A549 (cell line): ENCODE results near the gene TRAF3. TPM values are rescaled to one million over a fixed set of nuclear protein-coding genes. Genes with fewer than 3 reads are reported as not detected.

Experiments
- ATAC-seq, 2 experiments: fragments of 200-7000 bp in 1 of 2; fragments of >200 bp in 1 of 2; cut with Nextera tagmentation in 1 of 2; cut with Tn5 transposase in 1 of 2; 3 replicates each; pipeline versions ENCODE4 v1.8.0 to v1.9.1; 2018 to 2020; ENCODE audit warnings: mild to moderate bottlenecking in 1 of 2, moderate library complexity in 1 of 2
- CTCF ChIA-PET: fragments of 300-600 bp; sonication (Branson Sonifier 250); formaldehyde crosslinking; extraction: SDS; loops from one replicate; lab custom pipeline; 2021; ENCODE audit warnings: antibody characterized with exemption, inconsistent platforms; lab: Yijun Ruan, JAX
- POLR2A ChIA-PET: fragments of 350-600 bp; formaldehyde crosslinking; extraction: SDS; loops from one replicate; lab custom pipeline; 2021; ENCODE audit warnings: antibody characterized with exemption, inconsistent platforms; lab: Yijun Ruan, JAX
- DNase-seq, 2 experiments: peaks; one replicate each; pipeline versions ENCODE4 v3.0.0 to v3.0.0-alpha.2; 2011 to 2016; ENCODE audit warnings: low read depth in 1 of 2, low spot score in 1 of 2
- FAIRE-seq: peaks from 2 replicates; lab custom pipeline; 2011; peaks lifted over from hg19 to GRCh38; lab: Jason Lieb, UNC
- H3K27ac ChIP-seq, 2 experiments: fragments of >200 bp; sonication (Bioruptor Twin); formaldehyde crosslinking; 3 replicates each; pipeline ENCODE4 v1.5.1; 2016 to 2017
- H3K4me1 ChIP-seq: fragments of >200 bp; sonication (Bioruptor Twin); formaldehyde crosslinking; 3 replicates; pipeline ENCODE4 v1.6.1; 2016
- H3K4me2 ChIP-seq: fragments of >200 bp; sonication (Bioruptor Twin); formaldehyde crosslinking; 3 replicates; pipeline ENCODE4 v1.6.1; 2016
- H3K4me3 ChIP-seq: fragments of >200 bp; sonication (Bioruptor Twin); formaldehyde crosslinking; 3 replicates; pipeline ENCODE4 v1.5.1; 2016
- H3K9me3 ChIP-seq: fragments of >200 bp; sonication (Bioruptor Twin); formaldehyde crosslinking; 3 replicates; pipeline ENCODE4 v1.6.1; 2016
- BHLHE40 ChIP-seq: IDR thresholded peaks from 2 replicates; pipeline ENCODE4 v1.6.1; 2012; ENCODE audit warnings: low read depth, low read length, inconsistent platforms
- CBX2 ChIP-seq: fragments of 200-600 bp; sonication (generic); IDR thresholded peaks from 2 replicates; pipeline ENCODE4 v1.6.1; 2016; ENCODE audit warnings: low read depth, mild to moderate bottlenecking, borderline replicate concordance
- EHMT2 ChIP-seq: fragments of 200-600 bp; sonication (generic); IDR thresholded peaks from 2 replicates; pipeline ENCODE4 v1.6.1; 2016; ENCODE audit warnings: antibody characterized with exemption, low read depth, mild to moderate bottlenecking, moderate library complexity
- FOXS1 ChIP-seq: fragments of 250-450 bp; sonication (Bioruptor Pico); IDR thresholded peaks from 2 replicates; pipeline ENCODE4 v1.5.0; 2020; ENCODE audit warnings: mild to moderate bottlenecking, moderate library complexity
- GATA3 ChIP-seq: IDR thresholded peaks from 2 replicates; pipeline ENCODE4 v1.6.1; 2012; ENCODE audit warnings: borderline replicate concordance
- HES2 ChIP-seq: fragments of >200 bp; sonication (Bioruptor Twin); formaldehyde crosslinking; IDR thresholded peaks from 2 replicates; pipeline ENCODE4 v1.6.1; 2016
- HEYL ChIP-seq: fragments of 250-450 bp; sonication (Bioruptor Pico); IDR thresholded peaks from 2 replicates; pipeline ENCODE4 v1.8.0; 2021; ENCODE audit warnings: mild to moderate bottlenecking, moderate library complexity
- HOXA7 ChIP-seq: fragments of 250-450 bp; sonication (Bioruptor Pico); IDR thresholded peaks from 2 replicates; pipeline ENCODE4 v1.5.0; 2020; ENCODE audit warnings: mild to moderate bottlenecking, moderate library complexity
- HOXB13 ChIP-seq: fragments of 250-450 bp; sonication (Bioruptor Pico); IDR thresholded peaks from 2 replicates; pipeline ENCODE4 v1.5.0; 2020; ENCODE audit warnings: low read depth, mild to moderate bottlenecking, moderate library complexity
- JUN ChIP-seq, 2 experiments: fragments of >200 bp; sonication (Bioruptor Twin); formaldehyde crosslinking; IDR thresholded peaks; 2 replicates in 1 of 2; 3 replicates in 1 of 2; pipeline ENCODE4 v1.6.1; 2016 to 2017
- MAFK ChIP-seq: fragments of 450-650 bp; IDR thresholded peaks from 2 replicates; pipeline ENCODE4 v1.6.1; 2014; ENCODE audit not compliant: partially characterized antibody
- MYC ChIP-seq: IDR thresholded peaks from 2 replicates; pipeline ENCODE4 v1.6.1; 2012; ENCODE audit warnings: mild to moderate bottlenecking, inconsistent platforms, low read length, improper control_type of control experiment, borderline replicate concordance
- NPAS2 ChIP-seq: fragments of 250-450 bp; sonication (Bioruptor Pico); IDR thresholded peaks from 2 replicates; pipeline ENCODE4 v1.8.0; 2022; ENCODE audit warnings: mild to moderate bottlenecking, moderate library complexity, borderline replicate concordance
- REST ChIP-seq: fragments of 200-600 bp; sonication (generic); IDR thresholded peaks from 2 replicates; pipeline ENCODE4 v1.6.1; 2016; ENCODE audit warnings: antibody characterized with exemption, mild to moderate bottlenecking, moderate library complexity
- RFX5 ChIP-seq: fragments of 450-650 bp; IDR thresholded peaks from 2 replicates; pipeline ENCODE4 v1.7.1; 2014; ENCODE audit warnings: antibody characterized with exemption, mild to moderate bottlenecking, moderate library complexity
- RNF2 ChIP-seq: fragments of 200-600 bp; sonication (generic); IDR thresholded peaks from 2 replicates; pipeline ENCODE4 v1.6.1; 2016; ENCODE audit warnings: low read depth, mild to moderate bottlenecking, antibody characterized with exemption, moderate library complexity, borderline replicate concordance
- TFCP2L1 ChIP-seq: fragments of 250-450 bp; sonication (Bioruptor Pico); IDR thresholded peaks from 2 replicates; pipeline ENCODE4 v1.5.0; 2021; ENCODE audit warnings: mild to moderate bottlenecking
- ZC3H11A ChIP-seq: fragments of 450-650 bp; IDR thresholded peaks from 2 replicates; pipeline ENCODE4 v1.6.1; 2014; ENCODE audit warnings: antibody characterized with exemption, mild to moderate bottlenecking
- ZFP36 ChIP-seq: fragments of 450-650 bp; IDR thresholded peaks from 2 replicates; pipeline ENCODE4 v1.6.1; 2014; ENCODE audit warnings: borderline replicate concordance; ENCODE audit not compliant: partially characterized antibody
- WGBS: methylation state at CpG from one replicate; pipeline ENCODE4 v1.1.6; 2017; ENCODE audit errors: missing lambda C conversion rate; 5-methylcytosine and 5-hydroxymethylcytosine counted together
- polyA plus RNA-seq, 4 experiments: library from polyadenylated mRNA; depleted of rRNA in 3 of 4; stranded (reverse); fragments of >200 nt; fragmentation: RNase III in 1 of 4; extraction: RNeasy Plus Mini Kit Qiagen cat#74134 plus additional on column Dnase treatment in 1 of 4; gene quantifications; 2 replicates in 3 of 4; 3 replicates in 1 of 4; pipeline ENCODE4 v1.2.3, GENCODE V29; 2011 to 2017
- TF ChIP-seq, protein P1 (sequence below): fragments of 250-450 bp; sonication (Bioruptor Pico); IDR thresholded peaks from 2 replicates; pipeline ENCODE4 v1.5.0; 2021; ENCODE audit warnings: mild to moderate bottlenecking, moderate library complexity, borderline replicate concordance
- TF ChIP-seq, protein P2 (sequence below): IDR thresholded peaks from 2 replicates; pipeline ENCODE4 v1.6.1; 2012

TRAF3 gene
- polyA plus RNA-seq, 2 of the 4 experiments (the other 2 are of a cell fraction): 20.2 to 25.5 TPM

DNA sequence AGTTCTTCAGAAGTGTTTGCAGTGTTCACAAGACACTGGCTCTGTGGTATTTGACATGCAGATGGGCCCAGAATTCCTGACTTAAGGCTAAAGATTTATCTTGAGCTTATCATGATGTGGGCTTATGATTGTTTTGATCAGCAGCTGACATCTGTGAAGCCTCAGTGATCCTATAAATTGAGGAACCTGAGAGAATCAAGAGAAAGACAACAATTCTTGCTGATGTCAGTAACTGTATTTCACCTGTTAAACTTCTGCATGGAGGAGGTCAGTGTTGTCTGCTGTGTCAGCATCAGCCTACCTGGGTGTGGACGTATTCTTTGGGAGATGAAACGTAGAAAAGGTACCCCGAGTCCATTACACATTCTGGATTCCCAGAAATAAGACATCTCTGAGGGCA, 33.3 kb downstream of the TRAF3 start:
- Histone ChIP-seq H3K9me3 (no peaks in the 10 kb centered on the region), H3K27ac (no peak overlapping the region), H3K4me2 (no peak overlapping the region), H3K4me3 (no peak overlapping the region), H3K4me1 (0 out of 3 replicates have a peak, but pooled peaks cover 3% of the 10 kb centered on the region)
- 89% methylated on average over 3 of the region's 3 CpGs for WGBS
- POLR2A ChIA-PET: no interaction called here
- CTCF ChIA-PET: no interaction called here
- DNase-seq (no peak), FAIRE-seq (no peak), ATAC-seq (no peak)
- TF ChIP-seq MAFK (peak; percentile 15), BHLHE40 (no peak)

GRCh38 chr14:102811254-102811963, 34.2 kb downstream of the TRAF3 start:
- ChIA-PET CTCF (interaction anchor here (1.0 to 1.1 kb wide), 2 partner anchors 13 to 39 kb away, joined by 3 read pairs; no protein-coding TSS in a partner anchor), POLR2A (no interaction called here)
- Histone ChIP-seq H3K9me3 (no peaks in the 10 kb centered on the region), H3K4me1 (0 out of 3 replicates have a peak, but pooled peaks cover 3% of the 10 kb centered on the region), H3K27ac (no peak overlapping the region), H3K4me2 (no peak overlapping the region), H3K4me3 (no peak overlapping the region)
- 83% methylated on average over 12 of the region's 12 CpGs for WGBS
- TF ChIP-seq FOXS1 (CRISPR knock-in tag) (no peak), HEYL (CRISPR knock-in tag) (no peak), RNF2 (no peak), ZC3H11A (no peak), BHLHE40 (no peak), MYC (no peak), REST (no peak)
- TF ChIP-seq, protein P1, sequence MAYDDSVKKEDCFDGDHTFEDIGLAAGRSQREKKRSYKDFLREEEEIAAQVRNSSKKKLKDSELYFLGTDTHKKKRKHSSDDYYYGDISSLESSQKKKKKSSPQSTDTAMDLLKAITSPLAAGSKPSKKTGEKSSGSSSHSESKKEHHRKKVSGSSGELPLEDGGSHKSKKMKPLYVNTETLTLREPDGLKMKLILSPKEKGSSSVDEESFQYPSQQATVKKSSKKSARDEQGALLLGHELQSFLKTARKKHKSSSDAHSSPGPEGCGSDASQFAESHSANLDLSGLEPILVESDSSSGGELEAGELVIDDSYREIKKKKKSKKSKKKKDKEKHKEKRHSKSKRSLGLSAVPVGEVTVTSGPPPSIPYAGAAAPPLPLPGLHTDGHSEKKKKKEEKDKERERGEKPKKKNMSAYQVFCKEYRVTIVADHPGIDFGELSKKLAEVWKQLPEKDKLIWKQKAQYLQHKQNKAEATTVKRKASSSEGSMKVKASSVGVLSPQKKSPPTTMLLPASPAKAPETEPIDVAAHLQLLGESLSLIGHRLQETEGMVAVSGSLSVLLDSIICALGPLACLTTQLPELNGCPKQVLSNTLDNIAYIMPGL (CRISPR knock-in tag): no peak
- FAIRE-seq (no peak), DNase-seq (no peak), ATAC-seq (peak in 1 of 2 experiments; percentile 44; a peak in 3 of 6 replicates)

- 0 out of 3 replicates have a peak, but pooled peaks cover 3% of the 10 kb centered on the region for H3K4me1 ChIP-seq
- DNase-seq: no peak
- no peaks in the 10 kb centered on the region for H3K9me3 ChIP-seq
- CTCF ChIA-PET: interaction anchor here (1.0 to 1.1 kb wide), 2 partner anchors 14 to 39 kb away, joined by 3 read pairs; no protein-coding TSS in a partner anchor
- POLR2A ChIA-PET: no interaction called here
- WGBS: 96% methylated on average over 2 of the region's 2 CpGs
- H3K4me2 ChIP-seq: no peak overlapping the region
- ATAC-seq: no peak
- FAIRE-seq: no peak
- TF ChIP-seq GATA3: no peak
- TF ChIP-seq, protein P2, sequence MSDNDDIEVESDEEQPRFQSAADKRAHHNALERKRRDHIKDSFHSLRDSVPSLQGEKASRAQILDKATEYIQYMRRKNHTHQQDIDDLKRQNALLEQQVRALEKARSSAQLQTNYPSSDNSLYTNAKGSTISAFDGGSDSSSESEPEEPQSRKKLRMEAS: no peak
- TF ChIP-seq FOXS1 (CRISPR knock-in tag): no peak
- TF ChIP-seq TFCP2L1 (CRISPR knock-in tag): no peak
- no peak for TF ChIP-seq HES2
- no peak for TF ChIP-seq HOXB13 (CRISPR knock-in tag)
- no peak for TF ChIP-seq CBX2
- TF ChIP-seq HEYL (CRISPR knock-in tag): no peak
- no peak for TF ChIP-seq NPAS2 (CRISPR knock-in tag)
- no peak for TF ChIP-seq JUN (IDR thresholded peaks at IDR 0.05)
- no peak for TF ChIP-seq EHMT2
- TF ChIP-seq HOXA7 (CRISPR knock-in tag): no peak
- no peak for TF ChIP-seq MAFK
- TF ChIP-seq ZFP36: no peak
- no peak for TF ChIP-seq RFX5
- no peak overlapping the region for H3K4me3 ChIP-seq
- no peak overlapping the region for H3K27ac ChIP-seq
These were observed 34.7 kb downstream of the TRAF3 start for GRCh38 chr14:102811971-102812370.
